T-helper 2 cell (primary cell): ENCODE data around the gene ATP6V1D.
"Not testable (repeated sequence)": the region's sequence is repeated elsewhere in the genome, so short reads cannot be mapped to it uniquely, and the experiment has no call there.

Source experiments
- DNase-seq, 5 experiments: peaks; one replicate each; pipeline versions ENCODE4 v3.0.0 to v3.0.0-alpha.2; 2012 to 2022

Gene ATP6V1D

DNA sequence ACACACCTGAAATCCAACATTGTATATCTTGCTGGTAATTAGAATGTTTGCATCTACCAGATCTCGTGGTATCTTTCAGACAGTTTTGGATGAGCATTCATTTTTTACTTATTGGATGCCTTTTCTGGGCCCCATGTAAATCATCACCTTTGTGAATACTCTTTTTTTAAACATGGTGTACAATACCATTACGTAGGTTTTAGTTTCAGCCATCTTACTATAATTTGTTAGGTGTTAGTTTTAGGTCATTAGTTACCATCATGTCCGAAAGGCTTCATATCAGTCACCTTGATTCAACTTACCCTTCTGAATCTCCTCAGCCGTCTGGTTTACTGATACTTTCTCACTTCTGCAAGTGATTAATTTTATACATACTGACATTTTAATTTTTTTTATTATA lies 5.9 kb upstream of the ATP6V1D start:
- no peak for DNase-seq

DNA sequence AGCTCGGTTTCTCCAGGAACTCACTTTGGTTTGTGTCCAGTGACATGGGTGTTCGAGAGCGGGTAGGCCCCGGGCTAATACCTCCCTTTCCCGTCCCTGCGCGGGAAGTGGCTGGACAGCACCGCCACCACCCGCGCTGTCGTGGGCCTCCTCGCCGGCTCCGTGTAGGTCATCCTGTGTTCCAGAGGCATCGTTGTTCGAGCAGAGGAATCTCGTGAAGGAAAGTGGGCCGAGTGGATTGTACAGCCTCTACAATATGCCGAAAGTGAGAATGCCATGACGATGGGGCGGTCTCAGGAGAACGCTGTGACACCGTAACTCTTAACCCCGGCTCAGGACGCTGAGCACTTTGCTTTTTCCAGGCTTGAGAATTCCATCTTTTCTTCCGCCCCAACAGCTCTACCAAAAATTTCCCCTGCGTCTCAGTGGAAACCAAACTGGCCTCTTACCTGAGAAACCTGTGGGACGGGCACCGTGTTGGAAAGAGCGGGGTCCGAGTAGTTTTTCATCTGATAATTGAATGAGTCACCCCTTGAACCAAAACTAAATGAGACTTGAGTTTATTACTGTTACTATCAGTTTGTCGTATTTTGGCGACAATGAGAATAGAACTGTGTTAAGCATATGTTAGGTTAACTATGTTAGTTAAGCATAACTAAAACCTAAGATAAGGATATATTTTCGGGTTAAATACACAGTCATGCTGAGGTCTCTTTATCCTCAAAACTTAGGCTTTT lies 1.0 kb upstream of the ATP6V1D start:
- DNase-seq, result peak in 1 of 5 experiments; percentile 24

DNA sequence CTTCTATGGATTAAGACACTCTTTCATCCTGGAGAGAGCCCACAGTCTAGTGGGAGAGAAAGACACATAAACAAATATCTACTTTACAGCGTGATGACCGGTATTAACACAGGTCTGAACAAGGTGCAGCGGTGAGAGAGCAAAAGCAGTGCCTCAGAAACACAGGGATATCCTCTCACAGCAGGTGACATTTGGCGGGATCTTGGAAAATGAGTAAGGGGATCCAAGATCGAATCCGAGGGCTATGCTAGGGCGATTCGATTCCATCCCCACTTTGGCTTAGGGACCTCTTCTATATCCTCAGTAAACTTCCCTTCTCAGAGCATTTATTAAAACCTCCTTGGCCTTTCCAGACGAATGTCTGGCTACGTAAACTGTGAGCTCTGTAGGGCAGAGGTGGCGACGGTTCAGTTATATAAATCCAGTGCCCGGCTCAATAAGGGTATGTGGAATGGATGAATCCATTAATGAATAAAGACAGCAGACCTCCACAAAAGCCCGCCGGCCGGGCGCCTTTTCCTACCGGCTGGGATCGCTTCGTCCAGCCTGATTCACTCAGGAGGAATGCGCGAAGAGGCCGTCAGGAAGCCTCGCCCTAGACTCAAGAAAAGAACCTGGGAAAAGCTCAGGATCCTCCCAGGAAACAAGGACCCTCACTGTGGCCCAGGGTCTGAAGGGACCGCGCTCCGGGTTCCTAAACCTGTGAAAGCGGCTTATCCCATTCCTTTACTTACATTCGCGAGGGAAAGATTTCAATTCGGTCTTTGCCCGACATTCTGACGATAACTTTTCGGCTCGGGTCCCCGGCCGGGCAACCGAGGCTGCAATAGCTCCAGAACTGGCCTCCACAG lies 455 bp downstream of the ATP6V1D start:
- DNase-seq, result no peak

DNA sequence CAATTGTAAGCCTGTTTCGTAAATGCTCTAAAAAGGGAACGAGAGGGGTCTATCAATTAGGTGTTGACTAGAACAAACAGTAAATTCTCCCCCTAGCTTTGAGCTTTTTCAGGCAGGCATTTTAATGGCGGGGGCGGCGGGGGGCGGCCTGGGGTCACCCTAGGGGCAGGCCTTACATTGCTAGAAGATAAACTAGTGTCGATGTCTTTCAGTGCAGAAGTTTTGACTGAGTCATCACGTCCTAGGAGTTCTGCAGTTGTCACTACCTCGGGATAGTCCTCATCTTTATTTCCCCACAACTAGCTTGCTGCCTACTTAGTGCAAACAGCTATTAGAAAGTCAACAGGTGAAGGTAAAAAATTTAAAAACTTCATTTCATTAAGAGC lies 1.6 kb downstream of the ATP6V1D start:
- DNase-seq, result no peak

DNA sequence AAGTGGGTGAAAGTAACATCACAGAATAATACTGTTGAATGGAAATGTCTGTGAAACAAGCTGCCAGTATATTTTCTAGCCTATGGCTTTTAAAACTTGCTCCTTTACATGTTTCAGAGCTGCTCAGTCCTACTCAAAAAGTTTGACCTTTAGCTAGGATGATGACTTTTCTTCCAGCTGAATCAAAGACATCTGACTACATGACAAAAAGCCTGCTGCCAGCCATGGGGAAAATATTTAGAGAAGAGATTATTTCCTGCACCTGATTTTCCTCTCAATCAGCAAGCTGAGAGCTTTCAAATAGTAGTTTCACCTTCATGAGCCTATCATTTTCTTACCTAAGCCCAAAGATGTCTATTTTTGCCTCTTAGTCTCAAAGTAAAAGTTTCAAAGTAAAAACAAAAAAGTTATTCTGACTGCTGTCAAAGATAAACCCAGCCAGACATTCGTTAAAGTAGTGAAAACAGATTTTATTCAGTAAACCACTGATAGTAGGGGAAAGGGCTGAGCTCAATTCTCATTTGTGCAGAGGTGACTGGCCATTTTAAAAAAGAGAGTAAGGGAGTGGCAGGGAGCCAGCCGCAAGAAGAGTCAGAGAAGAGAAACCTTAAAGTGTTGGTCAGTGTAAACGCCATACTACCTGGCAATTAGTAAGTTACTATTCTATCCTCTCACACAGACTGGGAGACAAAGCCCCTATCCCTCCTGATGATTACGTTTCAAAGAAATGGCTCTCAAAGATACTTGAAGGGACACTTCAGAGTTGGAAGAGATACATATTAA lies 2.2 kb downstream of the ATP6V1D start:
- DNase-seq, result no peak

DNA sequence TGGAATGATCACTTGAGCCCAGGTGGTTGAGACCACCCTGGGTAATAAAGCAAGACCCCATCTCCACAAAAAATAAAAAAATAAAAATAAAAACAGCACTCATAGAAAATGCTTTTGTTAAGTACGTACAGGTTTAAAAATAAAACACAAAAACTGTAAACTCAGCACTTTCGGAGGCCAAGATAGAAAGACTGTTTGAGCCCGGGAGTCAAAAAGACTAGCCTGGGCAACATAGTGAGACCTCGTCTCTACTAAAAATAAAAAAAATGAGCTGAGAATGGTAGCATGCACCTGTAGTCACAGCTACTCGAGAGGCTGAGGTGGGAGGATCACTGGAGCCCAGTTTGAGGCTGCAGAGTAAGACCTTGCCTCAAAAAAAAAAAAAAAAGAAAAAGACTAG lies 7.5 kb downstream of the ATP6V1D start:
- DNase-seq, result no peak

DNA sequence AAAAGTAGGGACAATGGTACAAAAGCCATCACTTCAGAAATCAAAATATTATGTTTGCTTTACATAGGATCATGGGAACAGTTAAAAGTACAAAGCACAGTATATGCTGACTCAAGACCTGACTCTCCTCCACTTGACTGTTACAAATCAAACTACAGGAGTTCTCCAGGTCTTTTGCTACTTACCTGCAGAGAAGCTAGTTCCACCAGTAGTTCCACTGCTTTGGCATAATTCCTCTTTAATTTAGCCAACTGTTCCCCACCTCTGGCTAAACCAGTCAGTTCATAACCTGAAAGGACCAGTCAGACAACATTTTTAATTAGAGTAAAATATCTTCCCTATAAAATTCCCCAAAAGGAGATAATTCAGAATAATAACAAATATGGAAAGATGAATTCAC lies 14.0 kb downstream of the ATP6V1D start:
- DNase-seq, result no peak

DNA sequence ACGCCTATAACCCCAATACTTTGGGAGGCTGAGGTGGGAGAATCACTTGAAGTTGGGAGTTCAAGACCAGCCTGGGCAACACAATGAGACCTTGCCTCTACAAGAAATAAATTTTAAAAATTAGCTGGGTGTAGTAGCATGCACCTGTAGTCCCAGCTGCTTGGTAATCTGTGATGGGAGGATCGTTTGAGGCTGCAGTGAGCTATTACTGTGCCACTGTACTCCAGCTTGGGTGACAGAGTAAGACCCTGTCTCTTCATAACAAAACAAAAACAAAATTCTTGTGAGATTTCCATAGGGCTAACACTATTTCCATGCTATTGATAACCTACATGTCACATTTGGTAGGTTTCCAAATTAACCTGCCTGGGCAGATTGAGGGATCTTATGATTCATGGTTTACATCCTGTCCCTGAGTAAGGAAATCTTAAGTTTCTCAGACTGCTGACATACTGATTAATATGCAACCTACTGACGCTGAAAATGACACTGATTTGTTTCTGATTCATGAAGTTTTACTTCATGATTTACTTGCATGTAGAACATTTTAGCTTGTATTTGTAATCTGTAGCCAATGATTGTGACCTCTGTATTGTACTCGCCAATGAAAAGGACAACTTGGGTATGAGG lies 15.9 kb downstream of the ATP6V1D start:
- no peak for DNase-seq

DNA sequence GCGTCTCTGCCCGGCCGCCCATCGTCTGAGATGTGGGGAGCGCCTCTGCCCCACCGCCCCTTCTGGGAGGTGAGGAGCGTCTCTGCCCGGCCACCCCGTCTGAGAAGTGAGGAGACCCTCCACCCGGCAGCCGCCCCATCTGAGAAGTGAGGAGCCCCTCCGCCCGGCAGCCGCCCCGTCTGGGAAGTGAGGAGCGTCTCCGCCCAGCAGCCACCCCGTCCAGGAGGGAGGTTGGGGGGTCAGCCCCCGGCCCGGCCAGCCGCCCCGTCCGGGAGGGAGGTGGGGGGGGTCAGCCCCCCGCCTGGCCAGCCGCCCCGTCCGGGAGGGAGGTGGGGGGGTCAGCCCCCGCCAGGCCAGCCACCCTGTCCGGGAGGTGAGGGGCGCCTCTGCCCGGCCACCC lies 18.4 kb downstream of the ATP6V1D start:
- DNase-seq, result not testable (repeated sequence)

DNA sequence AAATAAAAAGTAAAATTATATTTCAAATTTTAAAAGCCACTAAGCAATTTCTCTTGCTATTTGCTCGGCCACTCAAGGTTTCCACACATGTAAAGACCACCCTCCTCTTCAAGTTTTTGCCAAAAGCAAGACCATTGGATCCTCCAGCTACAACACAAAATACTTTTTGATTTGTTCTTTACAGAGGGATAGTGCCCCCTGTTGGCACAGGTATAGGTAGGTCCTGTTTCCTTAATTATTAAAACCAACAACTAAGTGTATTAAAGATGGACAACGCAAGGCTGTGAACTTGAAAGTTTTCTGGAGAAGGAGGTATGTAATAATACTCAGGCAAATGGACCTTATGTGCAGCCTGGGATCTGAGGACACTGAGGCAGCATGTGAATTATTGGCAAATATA lies 23.8 kb downstream of the ATP6V1D start:
- DNase-seq, result peak in 1 of 5 experiments; percentile 45

DNA sequence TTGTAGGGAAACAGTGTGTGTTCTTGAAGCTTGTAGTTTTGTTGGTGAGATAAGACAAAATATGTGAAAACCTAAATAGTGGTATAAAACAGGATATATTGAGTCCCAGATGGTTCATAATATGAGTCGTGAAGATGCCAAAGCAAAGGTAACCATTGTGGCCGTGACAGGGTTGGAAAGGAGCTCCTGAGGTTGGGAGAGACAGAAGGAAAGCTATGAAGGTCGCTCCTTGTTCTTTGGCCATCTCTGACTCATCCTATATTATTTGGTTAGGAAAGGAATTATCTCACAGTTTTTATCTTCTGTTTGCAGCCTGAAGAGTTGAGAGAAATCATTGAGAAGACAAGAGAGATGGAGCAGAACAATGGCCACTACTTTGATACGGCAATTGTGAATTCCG lies 27.1 kb downstream of the ATP6V1D start:
- DNase-seq, result no peak

DNA sequence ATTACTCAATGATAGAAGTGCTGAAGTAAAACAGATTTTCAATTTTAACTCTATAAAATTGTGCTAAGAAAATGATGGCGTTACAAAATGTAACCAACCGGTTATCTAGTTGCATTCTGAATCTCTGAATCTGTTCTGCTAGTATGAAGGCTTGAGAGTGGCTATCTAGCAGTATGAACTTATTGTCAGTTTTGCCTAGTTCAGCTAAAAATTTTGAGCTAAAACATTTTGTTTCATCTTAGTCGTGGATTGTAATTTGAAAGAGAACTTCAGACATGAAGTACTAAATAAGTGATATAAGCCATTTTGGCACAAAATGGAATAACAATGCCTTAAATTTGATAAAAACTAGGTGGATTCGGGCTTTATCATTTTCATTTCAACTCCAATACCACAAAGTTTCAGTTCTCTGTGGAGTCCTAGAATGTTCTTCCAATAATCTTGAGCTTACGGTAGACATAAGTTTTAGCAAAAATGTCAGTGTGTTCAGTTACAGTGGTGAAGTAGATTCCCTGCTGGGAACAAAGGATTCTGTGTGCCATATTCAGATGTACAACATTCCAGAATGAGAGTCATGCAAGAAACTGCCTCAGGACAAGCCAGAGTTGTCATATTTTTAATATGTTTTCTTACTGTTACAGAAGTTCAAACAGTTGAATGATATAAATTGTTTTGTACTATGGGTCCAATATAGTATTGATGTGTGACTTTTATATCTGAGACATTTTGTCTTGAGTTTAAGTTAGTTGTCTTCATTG lies 28.1 kb downstream of the ATP6V1D start:
- DNase-seq, result no peak

DNA sequence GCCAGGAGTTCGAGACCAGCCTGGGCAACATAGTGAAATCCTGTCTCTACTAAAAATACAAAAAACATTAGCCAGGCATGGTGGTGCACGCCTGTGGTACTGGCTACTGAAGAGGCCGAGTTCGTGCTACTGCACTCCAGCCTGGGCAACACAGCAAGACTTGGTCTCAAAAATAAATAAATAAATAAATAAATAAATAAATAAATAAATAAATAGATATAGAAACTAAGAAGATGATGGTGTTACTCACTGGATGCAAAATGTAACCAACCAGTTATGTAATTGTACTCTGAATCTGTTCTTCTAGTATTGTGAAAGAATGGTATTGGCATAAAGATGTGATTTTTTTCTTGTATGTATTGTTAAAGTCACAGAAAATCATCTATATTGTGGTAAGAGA lies 29.9 kb downstream of the ATP6V1D start:
- DNase-seq, result not testable (repeated sequence)

DNA sequence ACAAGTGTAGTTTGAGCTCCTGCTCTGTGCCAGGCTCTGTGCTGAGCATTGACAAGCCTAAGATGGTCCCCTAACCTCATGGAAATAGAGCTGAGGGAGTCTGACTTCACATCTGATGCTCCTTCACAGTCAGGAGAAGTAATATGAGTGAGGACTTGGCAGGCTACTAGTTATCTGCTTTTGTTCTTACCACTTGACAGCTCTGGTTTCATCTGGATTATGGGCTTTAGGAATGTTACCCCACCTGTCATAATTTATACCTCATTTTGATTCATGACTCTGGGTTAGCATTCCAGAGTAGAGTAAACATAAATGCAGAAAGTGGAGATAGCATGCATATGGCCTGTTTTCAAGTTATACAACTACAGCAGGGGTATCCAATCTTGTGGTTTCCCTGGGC lies 40.5 kb downstream of the ATP6V1D start:
- no peak for DNase-seq

DNA sequence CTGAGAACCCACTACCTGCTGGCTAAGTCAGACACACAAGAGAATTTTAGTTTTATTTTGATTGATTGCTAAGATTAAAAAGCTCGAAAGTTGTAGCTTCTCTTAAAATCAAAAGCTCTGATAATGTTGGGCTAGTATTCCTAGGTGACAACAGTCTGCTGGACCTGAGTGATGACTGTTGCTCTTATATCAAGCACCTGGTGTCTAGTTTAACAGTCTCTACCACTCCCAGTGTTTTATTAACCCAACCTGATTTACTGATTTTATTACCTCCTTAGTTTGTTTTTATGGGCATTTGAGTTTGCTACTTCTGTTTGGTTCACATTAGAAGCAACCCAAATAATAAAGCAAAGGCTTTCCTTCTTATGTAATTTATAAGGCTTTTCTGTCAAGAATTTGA lies 41.8 kb downstream of the ATP6V1D start:
- DNase-seq, result no peak

DNA sequence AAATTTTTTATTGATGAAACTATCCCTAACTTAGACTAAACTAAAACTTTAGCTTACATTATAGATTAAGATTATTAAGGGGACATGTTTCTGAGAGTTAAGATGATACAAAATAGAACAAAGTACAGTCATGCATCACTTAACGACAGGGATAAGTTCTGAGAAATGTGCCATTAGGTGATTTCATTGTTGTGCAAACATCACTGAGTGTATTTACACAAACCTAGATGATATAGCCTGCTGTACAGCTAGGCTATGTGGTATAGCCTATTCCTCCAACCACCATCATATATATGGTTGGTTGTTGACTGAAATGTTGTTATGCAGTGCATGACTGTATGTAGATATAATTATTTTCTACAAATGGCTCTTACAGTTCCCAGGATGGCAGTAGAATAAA lies 46.5 kb downstream of the ATP6V1D start:
- no peak for DNase-seq

DNA sequence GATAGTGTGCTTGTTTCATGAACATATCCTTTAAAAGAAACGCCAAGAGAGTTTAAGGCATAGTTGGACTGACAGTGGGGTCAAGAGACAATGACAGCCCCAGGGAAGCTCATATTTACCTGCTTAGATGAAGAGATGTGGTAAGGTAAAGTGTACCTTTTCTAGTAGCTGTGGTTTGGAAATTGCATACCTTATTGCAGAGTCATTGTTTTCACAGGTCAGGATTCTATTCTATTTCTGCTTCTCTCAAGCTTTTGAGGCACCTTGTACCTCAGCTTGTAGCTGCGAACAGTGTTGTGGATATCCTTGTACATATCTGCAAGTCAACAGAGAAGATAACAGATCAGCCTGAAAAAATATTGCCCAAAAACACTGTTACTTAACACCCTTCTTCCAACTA lies 47.7 kb downstream of the ATP6V1D start:
- no peak for DNase-seq
